SK-N-SH (cell line): ENCODE measurements around the gene RARA. TPM values are rescaled to one million over a fixed set of nuclear protein-coding genes. Genes with fewer than 3 reads are reported as not detected.

Source experiments
- CTCF ChIA-PET: fragments of 300-600, 350-600 bp; formaldehyde crosslinking; extraction: SDS; loops from one replicate; lab custom pipeline; 2021; lab: Yijun Ruan, JAX
- POLR2A ChIA-PET: fragments of 350-600 bp; sonication (Branson Sonifier 250); formaldehyde crosslinking; extraction: SDS; loops from one replicate; lab custom pipeline; 2020; ENCODE audit warnings: antibody characterized with exemption, inconsistent platforms; lab: Yijun Ruan, JAX
- DNase-seq: peaks from one replicate; pipeline ENCODE4 v3.0.0; 2012
- H2AFZ ChIP-seq: fragments of 200-600 bp; sonication (generic); 2 replicates; pipeline ENCODE4 v1.8.1; 2016; ENCODE audit warnings: antibody characterized with exemption, mild to moderate bottlenecking, low read depth
- H3F3A ChIP-seq: fragments of 200-600 bp; sonication (generic); replicated peaks from 2 replicates; pipeline ENCODE3; 2016; ENCODE audit warnings: antibody characterized with exemption, mild to moderate bottlenecking; ENCODE audit not compliant: insufficient read depth
- H3K27ac ChIP-seq, 2 experiments: fragments of 200-500 bp in 1 of 2; fragments of 200-600 bp in 1 of 2; sonication (Bioruptor generic) in 1 of 2; sonication (generic), shearing (Covaris generic) in 1 of 2; 2 replicates each; pipeline versions ENCODE4 v1.5.1 to v1.6.1; 2014 to 2016; ENCODE audit warnings: low read depth in 2 of 2, inconsistent platforms in 1 of 2, low read length in 1 of 2, mild to moderate bottlenecking in 1 of 2, mixed read lengths in 1 of 2
- H3K27me3 ChIP-seq: fragments of 200-600 bp; sonication (generic), shearing (Covaris generic); 2 replicates; pipeline ENCODE4 v1.6.1; 2016; ENCODE audit warnings: mixed run types; ENCODE audit not compliant: insufficient read depth
- H3K36me3 ChIP-seq, 2 experiments: fragments of 200-500 bp in 1 of 2; fragments of 200-600 bp in 1 of 2; sonication (Bioruptor generic) in 1 of 2; sonication (generic) in 1 of 2; replicated peaks in 1 of 2; 2 replicates each; pipeline versions ENCODE3 to v1.5.1; 2014 to 2016; ENCODE audit warnings: low read length in 1 of 2, mild to moderate bottlenecking in 1 of 2; ENCODE audit not compliant: insufficient read depth in 2 of 2, control insufficient read depth in 1 of 2
- H3K4me1 ChIP-seq, 2 experiments: fragments of 200-500 bp in 1 of 2; fragments of 200-600 bp in 1 of 2; sonication (Bioruptor generic) in 1 of 2; sonication (generic), shearing (Covaris generic) in 1 of 2; 2 replicates each; pipeline versions ENCODE4 v1.5.1 to v1.6.1; 2014 to 2016; ENCODE audit warnings: low read depth in 1 of 2, low read length in 1 of 2, mixed run types in 1 of 2; ENCODE audit not compliant: insufficient read depth in 2 of 2, control insufficient read depth in 1 of 2
- H3K4me2 ChIP-seq: fragments of 200-600 bp; sonication (generic), shearing (Covaris generic); 2 replicates; pipeline ENCODE4 v1.6.1; 2017; ENCODE audit warnings: mixed run types
- H3K4me3 ChIP-seq, 2 experiments: fragments of 200-500 bp in 1 of 2; fragments of 200-600 bp in 1 of 2; sonication (Bioruptor generic) in 1 of 2; sonication (generic), shearing (Covaris generic) in 1 of 2; 2 replicates each; pipeline versions ENCODE4 v1.5.1 to v1.8.1; 2014 to 2016; ENCODE audit warnings: low read depth in 2 of 2, inconsistent platforms in 1 of 2, low read length in 1 of 2, mild to moderate bottlenecking in 1 of 2, mixed read lengths in 1 of 2, moderate library complexity in 1 of 2
- H3K79me2 ChIP-seq: fragments of 200-600 bp; sonication (generic); 2 replicates; pipeline ENCODE4 v1.8.1; 2017; ENCODE audit warnings: mild to moderate bottlenecking; ENCODE audit not compliant: insufficient read depth
- H3K9ac ChIP-seq: fragments of 200-600 bp; sonication (generic); 2 replicates; pipeline ENCODE4 v1.6.1; 2017; ENCODE audit warnings: mixed run types
- H3K9me2 ChIP-seq: fragments of 200-600 bp; sonication (generic); 2 replicates; pipeline ENCODE4 v1.6.1; 2017; ENCODE audit warnings: mixed run types
- H3K9me3 ChIP-seq: fragments of 200-600 bp; sonication (generic); 2 replicates; pipeline ENCODE4 v1.6.1; 2017; ENCODE audit warnings: mixed run types, mild to moderate bottlenecking, moderate library complexity
- H4K20me1 ChIP-seq: fragments of 200-600 bp; sonication (generic); 2 replicates; pipeline ENCODE4 v1.6.1; 2017; ENCODE audit warnings: mild to moderate bottlenecking, mixed run types; ENCODE audit not compliant: insufficient read depth
- ELF1 ChIP-seq: IDR thresholded peaks from 2 replicates; pipeline ENCODE4 v1.4.0; 2012
- EP300 ChIP-seq, 2 experiments: IDR thresholded peaks; 2 replicates each; pipeline versions ENCODE4 v1.4.0 to v1.6.1; 2012; ENCODE audit warnings: borderline replicate concordance in 1 of 2, low read depth in 1 of 2, low read length in 1 of 2
- EZH2phosphoT487 ChIP-seq: fragments of 200-600 bp; sonication (generic); IDR thresholded peaks from 2 replicates; pipeline ENCODE4 v1.6.1; 2017; ENCODE audit warnings: low read depth, mixed run types, mild to moderate bottlenecking, antibody characterized with exemption, moderate library complexity, borderline replicate concordance
- FOSL2 ChIP-seq: IDR thresholded peaks from 2 replicates; pipeline ENCODE4 v1.4.0; 2012; ENCODE audit warnings: low read depth, mild to moderate bottlenecking, moderate library complexity, borderline replicate concordance
- FOXJ3 ChIP-seq: sonication (generic); formaldehyde crosslinking; IDR thresholded peaks from 2 replicates; pipeline ENCODE4 v1.5.1; 2020; ENCODE audit warnings: mild to moderate bottlenecking, missing genetic modification reagents
- FOXM1 ChIP-seq: IDR thresholded peaks from 2 replicates; pipeline ENCODE4 v1.4.0; 2012; ENCODE audit warnings: low read depth, mild to moderate bottlenecking
- GABPA ChIP-seq: IDR thresholded peaks from 2 replicates; pipeline ENCODE4 v1.4.0; 2012; ENCODE audit warnings: low read depth, mild to moderate bottlenecking
- MXI1 ChIP-seq: IDR thresholded peaks from 2 replicates; pipeline ENCODE4 v1.6.1; 2012; ENCODE audit warnings: mild to moderate bottlenecking, low read depth, low read length, improper control_type of control experiment
- NFIC ChIP-seq: IDR thresholded peaks from 2 replicates; pipeline ENCODE4 v1.4.0; 2012; ENCODE audit warnings: borderline replicate concordance
- RXRA ChIP-seq: IDR thresholded peaks from 2 replicates; pipeline ENCODE4 v1.4.0; 2012; ENCODE audit warnings: low read depth, mild to moderate bottlenecking, borderline replicate concordance
- SMC3 ChIP-seq: IDR thresholded peaks from 2 replicates; pipeline ENCODE4 v1.6.1; 2012; ENCODE audit warnings: low read depth, low read length, improper control_type of control experiment
- TCF12 ChIP-seq: IDR thresholded peaks from 2 replicates; pipeline ENCODE4 v1.4.0; 2012
- WGBS: methylation state at CpG from one replicate; pipeline ENCODE4 v1.1.6; 2017; ENCODE audit warnings: low lambda C conversion rate; 5-methylcytosine and 5-hydroxymethylcytosine counted together
- polyA plus RNA-seq, 3 experiments: library from polyadenylated mRNA; depleted of rRNA; stranded (reverse); fragments of >200 nt; gene quantifications; 2 replicates each; pipeline ENCODE4 v1.2.3, GENCODE V29; 2012
- TF ChIP-seq, protein P1 (sequence below): IDR thresholded peaks from 2 replicates; pipeline ENCODE4 v1.4.0; 2012; ENCODE audit warnings: low read depth, borderline replicate concordance
- TF ChIP-seq, protein P2 (sequence below): fragments of 150-350 bp; IDR thresholded peaks from 2 replicates; pipeline ENCODE4 v1.6.1; 2017; ENCODE audit warnings: antibody characterized with exemption, low read length, low read depth, borderline replicate concordance
- TF ChIP-seq, protein P3 (sequence below): IDR thresholded peaks from 2 replicates; pipeline ENCODE4 v1.4.0; 2012; ENCODE audit warnings: low read depth

RARA gene
- polyA plus RNA-seq, 1 of the 3 experiments (the other 2 are of a cell fraction): 13.3 TPM

DNA sequence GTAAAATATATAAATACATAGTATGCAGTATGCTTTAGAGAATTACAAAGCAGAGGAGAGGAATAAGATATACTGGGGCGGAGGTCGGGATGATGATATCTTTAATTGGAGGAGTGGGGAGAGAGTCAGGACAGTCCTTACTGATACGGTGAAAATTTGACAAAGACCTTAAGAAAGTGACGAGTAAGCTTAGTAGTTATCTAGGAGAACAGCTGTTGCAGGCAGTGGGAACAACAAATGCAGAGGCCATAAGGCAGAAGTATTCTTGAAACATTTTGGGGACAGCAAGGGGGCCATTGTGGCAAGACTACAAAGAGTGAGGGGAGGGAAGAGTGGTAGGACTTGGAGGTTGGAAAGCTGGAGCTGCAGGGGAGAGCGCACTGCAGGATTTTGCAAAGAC is 43.6 kb upstream of the RARA start:
- Histone ChIP-seq H3K4me1 (no peaks in the 10 kb centered on the region), H3K9me2 (no peaks in the 10 kb centered on the region), H3K27ac (no peak overlapping the region), H3K36me3 (peaks cover 18 to 38% of the 10 kb centered on the region in 2 experiments), H4K20me1 (no peaks in the 10 kb centered on the region), H3K4me2 (no peak overlapping the region), H3F3A (peaks cover 8% of the 10 kb centered on the region), H3K9ac (no peak overlapping the region), H3K79me2 (peaks cover 3% of the 10 kb centered on the region; the same call in 1 of the 2 replicates), H3K9me3 (no peaks in the 10 kb centered on the region), H3K4me3 (no peak overlapping the region), H3K27me3 (no peaks in the 10 kb centered on the region), H2AFZ (no peak overlapping the region)
- 93% methylated on average over 5 of the region's 5 CpGs for WGBS
- CTCF ChIA-PET: no interaction called here
- POLR2A ChIA-PET: no interaction called here
- TF ChIP-seq SMC3 (no peak), TCF12 (no peak)
- TF ChIP-seq, protein P1, sequence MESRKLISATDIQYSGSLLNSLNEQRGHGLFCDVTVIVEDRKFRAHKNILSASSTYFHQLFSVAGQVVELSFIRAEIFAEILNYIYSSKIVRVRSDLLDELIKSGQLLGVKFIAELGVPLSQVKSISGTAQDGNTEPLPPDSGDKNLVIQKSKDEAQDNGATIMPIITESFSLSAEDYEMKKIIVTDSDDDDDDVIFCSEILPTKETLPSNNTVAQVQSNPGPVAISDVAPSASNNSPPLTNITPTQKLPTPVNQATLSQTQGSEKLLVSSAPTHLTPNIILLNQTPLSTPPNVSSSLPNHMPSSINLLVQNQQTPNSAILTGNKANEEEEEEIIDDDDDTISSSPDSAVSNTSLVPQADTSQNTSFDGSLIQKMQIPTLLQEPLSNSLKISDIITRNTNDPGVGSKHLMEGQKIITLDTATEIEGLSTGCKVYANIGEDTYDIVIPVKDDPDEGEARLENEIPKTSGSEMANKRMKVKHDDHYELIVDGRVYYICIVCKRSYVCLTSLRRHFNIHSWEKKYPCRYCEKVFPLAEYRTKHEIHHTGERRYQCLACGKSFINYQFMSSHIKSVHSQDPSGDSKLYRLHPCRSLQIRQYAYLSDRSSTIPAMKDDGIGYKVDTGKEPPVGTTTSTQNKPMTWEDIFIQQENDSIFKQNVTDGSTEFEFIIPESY: no peak
- DNase-seq: no peak

DNA sequence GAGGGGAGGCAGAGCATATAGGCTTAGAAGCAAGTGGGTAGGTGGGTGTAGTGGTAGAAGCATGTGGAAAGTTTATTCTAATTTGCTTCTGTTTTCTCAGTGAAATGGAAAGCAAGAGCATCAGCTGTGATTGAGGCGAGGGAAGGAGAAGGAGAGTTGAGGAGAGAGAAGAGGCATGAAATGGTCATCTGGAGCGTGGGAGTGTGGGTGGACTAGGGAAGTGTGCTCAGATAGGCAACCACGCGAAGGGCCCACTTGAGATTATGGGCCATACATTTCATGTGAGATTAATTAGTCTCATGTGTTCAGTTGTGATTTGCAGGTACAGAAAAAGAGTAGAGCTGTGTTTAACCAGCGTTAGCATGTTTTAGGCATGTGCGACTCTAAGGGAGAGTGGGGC is 42.1 kb upstream of the RARA start:
- peaks cover 4% of the 10 kb centered on the region for H3F3A ChIP-seq
- TF ChIP-seq RXRA (no peak), NFIC (no peak), EP300 (IDR thresholded peaks at IDR 0.05; ENCODE audit: borderline replicate concordance in 1 of 2, low read depth in 1 of 2, low read length in 1 of 2) (no peak)
- no peaks in the 10 kb centered on the region for H3K9me3 ChIP-seq
- DNase-seq: no peak
- H3K9ac ChIP-seq: no peak overlapping the region
- no peak overlapping the region for H3K27ac ChIP-seq
- no peak overlapping the region for H3K4me3 ChIP-seq
- ChIA-PET POLR2A (interaction anchor here (0.6 kb wide), 1 partner anchor 41 kb away, joined by 3 read pairs; no protein-coding TSS in a partner anchor), CTCF (interaction anchor here (0.7 to 1.9 kb wide), 6 partner anchors 18 to 75 kb away, joined by 3 to 5 read pairs (median 4); partner anchors contain the start of gene WIPF2)
- peaks cover 2% of the 10 kb centered on the region; the same call in 1 of the 2 replicates for H3K79me2 ChIP-seq
- no peaks in the 10 kb centered on the region for H4K20me1 ChIP-seq
- no peak overlapping the region for H2AFZ ChIP-seq
- WGBS: 97% methylated on average over 6 of the region's 6 CpGs
- no peak overlapping the region for H3K4me2 ChIP-seq
- H3K4me1 ChIP-seq: no peaks in the 10 kb centered on the region
- H3K27me3 ChIP-seq: no peaks in the 10 kb centered on the region
- no peaks in the 10 kb centered on the region for H3K9me2 ChIP-seq
- H3K36me3 ChIP-seq: peaks cover 14 to 44% of the 10 kb centered on the region in 2 experiments

DNA sequence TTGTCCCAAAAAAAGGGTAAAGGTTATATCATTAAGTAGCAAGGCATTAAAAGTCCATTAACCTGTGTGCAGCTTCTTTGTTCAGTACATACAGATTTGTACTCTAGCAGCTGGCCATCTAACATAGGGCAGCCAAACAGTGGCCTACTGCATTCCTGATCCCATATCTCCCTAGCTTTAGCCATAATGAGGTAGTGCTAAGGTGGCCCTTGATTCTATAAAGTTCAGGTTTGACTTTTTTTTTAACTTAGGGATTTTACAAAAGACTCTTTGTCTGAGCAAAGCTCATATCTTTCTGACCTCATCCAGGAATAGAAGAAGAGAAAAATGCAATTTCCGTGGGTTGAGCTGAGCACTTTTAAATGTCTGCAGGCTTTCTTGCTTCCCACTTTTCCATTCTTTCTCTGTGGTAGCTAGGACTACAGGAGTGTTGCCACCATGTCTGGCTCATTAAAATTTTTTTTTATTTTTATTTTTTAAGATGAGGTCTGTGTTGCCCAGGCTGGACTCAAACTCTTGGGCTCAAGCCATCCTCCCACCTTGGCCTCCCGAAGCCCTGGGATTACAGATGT is 40.8 kb upstream of the RARA start:
- H3K36me3 ChIP-seq: peaks cover 14 to 43% of the 10 kb centered on the region in 2 experiments
- H3K9ac ChIP-seq: no peak overlapping the region
- no peak overlapping the region for H3K4me2 ChIP-seq
- no peaks in the 10 kb centered on the region for H3K9me2 ChIP-seq
- peaks cover 4% of the 10 kb centered on the region for H3F3A ChIP-seq
- ChIA-PET POLR2A (no interaction called here), CTCF (interaction anchor here (1.3 to 1.9 kb wide), 3 partner anchors 23 to 58 kb away, joined by 3 to 4 read pairs (median 4); partner anchors contain the start of gene WIPF2)
- no peak for TF ChIP-seq EZH2phosphoT487
- TF ChIP-seq, protein P2, sequence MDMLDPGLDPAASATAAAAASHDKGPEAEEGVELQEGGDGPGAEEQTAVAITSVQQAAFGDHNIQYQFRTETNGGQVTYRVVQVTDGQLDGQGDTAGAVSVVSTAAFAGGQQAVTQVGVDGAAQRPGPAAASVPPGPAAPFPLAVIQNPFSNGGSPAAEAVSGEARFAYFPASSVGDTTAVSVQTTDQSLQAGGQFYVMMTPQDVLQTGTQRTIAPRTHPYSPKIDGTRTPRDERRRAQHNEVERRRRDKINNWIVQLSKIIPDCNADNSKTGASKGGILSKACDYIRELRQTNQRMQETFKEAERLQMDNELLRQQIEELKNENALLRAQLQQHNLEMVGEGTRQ: no peak
- TF ChIP-seq FOSL2: no peak
- no peak for TF ChIP-seq FOXJ3
- TF ChIP-seq MXI1: no peak
- no peak for TF ChIP-seq SMC3
- TF ChIP-seq FOXM1: no peak
- TF ChIP-seq, protein P3, sequence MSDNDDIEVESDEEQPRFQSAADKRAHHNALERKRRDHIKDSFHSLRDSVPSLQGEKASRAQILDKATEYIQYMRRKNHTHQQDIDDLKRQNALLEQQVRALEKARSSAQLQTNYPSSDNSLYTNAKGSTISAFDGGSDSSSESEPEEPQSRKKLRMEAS: no peak
- TF ChIP-seq GABPA: no peak
- no peak for TF ChIP-seq ELF1
- no peaks in the 10 kb centered on the region for H3K9me3 ChIP-seq
- no peak for DNase-seq
- no peak overlapping the region for H3K4me3 ChIP-seq
- no peaks in the 10 kb centered on the region for H3K27me3 ChIP-seq
- no peaks in the 10 kb centered on the region for H4K20me1 ChIP-seq
- WGBS: 65% methylated on average over 2 of the region's 2 CpGs
- H3K27ac ChIP-seq: no peak overlapping the region
- H3K79me2 ChIP-seq: no peaks in the 10 kb centered on the region; the same call in 1 of the 2 replicates
- no peak overlapping the region for H2AFZ ChIP-seq
- H3K4me1 ChIP-seq: no peaks in the 10 kb centered on the region
